Activated T-cell treated with anti-CD3 and anti-CD28 coated beads, Interleukin-2, amount 50 U/mL, for 1 hour (primary cell): Measurements from ENCODE around the gene SEPTIN11.

Experiments used
- DNase-seq: peaks from one replicate; pipeline ENCODE4 v3.0.0-alpha.2; 2020

Gene SEPTIN11

GRCh38 chr4:76981644-76982043 lies 32.1 kb downstream of the SEPTIN11 start:
- DNase-seq = no peak

GRCh38 chr4:76982638-76983584 lies 33.4 kb downstream of the SEPTIN11 start:
- no peak for DNase-seq

GRCh38 chr4:76984127-76984526 lies 34.6 kb downstream of the SEPTIN11 start:
- DNase-seq = no peak

DNA sequence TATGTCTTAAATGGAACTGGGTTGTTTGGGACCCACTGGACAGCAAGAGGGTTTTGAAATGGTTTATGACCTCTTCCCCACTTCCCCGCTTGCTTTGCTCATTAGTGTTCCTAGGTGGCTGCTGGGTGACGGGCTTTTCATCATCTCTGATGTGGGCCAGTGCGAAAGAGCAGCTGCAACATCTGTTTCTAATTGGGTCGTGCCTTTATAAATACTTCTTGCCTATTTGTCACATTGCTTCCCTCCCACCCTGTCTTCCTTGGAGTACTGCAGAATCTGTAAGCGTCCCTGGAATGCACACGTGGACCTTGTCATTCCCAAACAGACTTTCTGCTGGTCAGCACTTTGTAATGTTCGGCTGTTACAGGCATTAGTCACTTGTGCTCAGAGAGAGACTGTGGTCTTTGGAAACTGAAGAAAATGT lies 35.2 kb downstream of the SEPTIN11 start:
- DNase-seq = no peak

GRCh38 chr4:76987153-76987591 lies 37.6 kb downstream of the SEPTIN11 start:
- no peak for DNase-seq

GRCh38 chr4:76987685-76988084 lies 38.1 kb downstream of the SEPTIN11 start:
- no peak for DNase-seq

- DNase-seq = peak; percentile 63
Observed at GRCh38 chr4:76989391-76990061, 40.0 kb downstream of the SEPTIN11 start.

DNA sequence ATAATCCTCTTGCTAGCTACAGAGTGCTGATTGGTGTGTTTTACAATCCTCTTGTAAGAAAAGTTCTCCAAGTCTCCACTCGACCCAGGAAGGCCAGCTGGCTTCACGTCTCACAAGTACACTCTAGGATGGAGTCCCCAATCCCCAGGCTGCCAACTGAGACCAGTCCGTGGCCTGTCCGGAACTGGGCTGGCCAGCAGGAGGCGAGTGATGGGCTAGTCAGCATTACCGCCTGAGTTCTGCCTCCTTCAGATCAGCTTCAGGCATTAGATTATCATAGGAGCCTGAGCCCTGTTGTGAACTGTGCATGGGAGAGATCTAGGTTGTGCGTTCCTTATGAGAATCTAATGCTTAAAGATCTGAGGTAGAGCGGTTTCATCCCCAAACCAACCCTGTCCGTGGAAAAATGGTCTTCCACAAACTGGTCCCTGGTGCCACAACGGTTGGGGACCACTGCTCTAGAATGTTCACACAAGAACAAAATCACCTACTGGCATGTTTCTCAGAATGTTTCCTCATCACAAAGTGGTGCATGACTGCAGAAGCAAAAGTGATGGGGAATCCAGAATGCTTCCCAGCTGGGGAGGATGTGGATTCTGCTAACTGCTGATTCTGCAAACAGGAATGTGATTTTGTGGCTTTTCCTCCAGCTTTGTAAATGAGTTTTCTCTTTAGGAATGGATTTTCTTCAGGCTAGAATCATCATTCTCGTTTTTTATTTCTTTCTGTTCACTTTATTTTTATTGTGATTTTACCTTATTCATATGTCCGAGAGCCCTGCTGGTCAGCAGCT lies 40.9 kb downstream of the SEPTIN11 start:
- no peak for DNase-seq

DNA sequence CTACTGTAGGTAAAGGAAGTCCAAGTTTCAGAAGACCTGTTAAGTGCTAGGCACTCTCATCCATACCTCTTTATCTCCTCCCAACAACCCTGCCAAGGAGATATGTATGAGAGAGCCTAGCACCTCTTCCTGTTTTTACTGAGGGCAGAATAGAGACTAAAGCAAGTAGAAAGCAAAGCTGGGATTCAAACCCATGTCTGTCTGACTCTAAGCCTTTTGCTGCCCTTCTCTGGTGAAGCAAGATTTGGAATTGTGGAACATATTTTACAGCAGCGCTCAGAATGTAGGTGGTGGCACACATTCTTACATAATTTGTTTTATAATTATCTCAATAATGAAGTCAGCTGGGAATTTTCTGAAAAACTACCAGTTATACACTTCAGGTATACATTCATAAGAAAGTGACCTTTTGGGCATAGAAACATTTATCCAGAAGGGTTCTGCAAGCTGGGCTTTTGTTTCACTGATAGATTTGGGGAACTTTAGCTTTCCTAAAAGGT lies 41.7 kb downstream of the SEPTIN11 start:
- DNase-seq = no peak

DNA sequence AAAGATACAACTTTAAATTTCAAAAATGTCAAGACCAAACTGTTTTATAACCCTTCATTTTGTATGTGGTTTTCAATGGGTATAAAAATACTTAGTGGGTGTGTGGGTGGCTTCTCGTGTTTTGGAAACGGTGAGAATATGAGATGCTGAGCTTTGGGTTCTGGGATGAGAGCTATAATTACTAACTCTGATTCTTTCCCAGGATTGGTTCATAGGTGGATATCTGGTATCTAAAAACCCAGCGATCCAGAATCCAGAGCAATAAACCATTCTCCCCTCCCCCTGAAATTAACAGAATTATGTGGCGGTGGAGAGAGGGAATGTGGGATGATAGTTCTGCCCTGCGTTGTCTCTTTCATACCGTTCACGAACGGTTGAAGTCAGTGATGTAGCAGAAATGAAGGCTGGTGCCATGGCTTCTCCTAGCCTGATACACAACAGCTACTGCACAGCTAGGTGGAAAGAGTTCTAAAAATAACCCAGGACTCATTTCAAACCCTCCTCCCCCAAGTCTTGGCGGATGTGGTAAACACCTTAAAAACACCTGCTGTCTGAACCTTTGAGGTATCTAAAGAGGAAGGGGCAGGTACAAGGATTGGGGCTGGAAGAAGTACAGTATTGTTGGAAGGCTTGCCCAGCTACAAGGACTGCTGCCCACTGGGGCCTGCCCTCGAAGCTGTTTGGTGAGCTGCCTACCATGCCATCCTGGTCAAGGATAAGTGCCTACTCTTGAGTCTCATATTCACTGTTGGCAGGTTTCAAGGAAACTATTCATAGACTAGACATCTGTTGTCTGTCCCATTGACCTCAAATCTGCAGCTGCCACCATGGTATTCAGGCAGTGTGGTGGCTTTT lies 44.5 kb downstream of the SEPTIN11 start:
- DNase-seq = peak; percentile 65

DNA sequence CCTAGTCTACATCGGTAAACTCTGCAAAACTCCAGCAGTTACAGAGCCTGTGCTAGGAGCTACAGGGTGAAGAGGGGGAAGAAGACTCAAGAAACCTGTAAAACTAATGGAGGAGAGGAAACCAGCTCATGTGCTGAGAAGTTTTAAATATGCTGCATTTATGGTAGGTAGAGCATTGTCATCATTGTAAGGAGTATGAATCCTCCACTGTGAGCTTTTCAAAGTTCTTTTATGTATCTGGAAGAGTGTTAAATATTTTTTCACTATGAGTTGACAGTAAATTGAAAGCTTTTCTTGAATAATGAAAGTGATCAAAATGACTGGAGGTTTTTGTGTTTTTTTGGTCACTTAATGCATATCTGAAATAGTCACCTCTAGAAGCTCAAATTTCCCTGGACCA lies 46.2 kb downstream of the SEPTIN11 start:
- DNase-seq = no peak

DNA sequence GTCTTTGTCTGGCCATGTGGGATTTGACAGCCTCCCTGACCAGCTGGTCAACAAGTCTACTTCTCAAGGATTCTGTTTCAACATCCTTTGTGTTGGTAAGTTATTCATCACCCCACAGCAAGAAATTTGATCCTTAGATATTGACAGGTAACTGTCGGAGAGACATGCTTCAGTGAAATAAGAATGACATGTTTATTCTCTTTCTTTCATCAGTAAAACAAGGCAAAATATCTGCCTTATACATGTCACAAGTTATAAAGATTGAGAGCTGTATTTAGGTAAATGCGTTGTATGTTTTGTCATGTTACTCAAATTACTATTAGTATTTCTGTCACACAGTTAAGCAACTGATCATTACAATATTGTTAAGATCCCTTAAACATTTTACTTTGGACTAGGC lies 46.9 kb downstream of the SEPTIN11 start:
- DNase-seq = no peak

DNA sequence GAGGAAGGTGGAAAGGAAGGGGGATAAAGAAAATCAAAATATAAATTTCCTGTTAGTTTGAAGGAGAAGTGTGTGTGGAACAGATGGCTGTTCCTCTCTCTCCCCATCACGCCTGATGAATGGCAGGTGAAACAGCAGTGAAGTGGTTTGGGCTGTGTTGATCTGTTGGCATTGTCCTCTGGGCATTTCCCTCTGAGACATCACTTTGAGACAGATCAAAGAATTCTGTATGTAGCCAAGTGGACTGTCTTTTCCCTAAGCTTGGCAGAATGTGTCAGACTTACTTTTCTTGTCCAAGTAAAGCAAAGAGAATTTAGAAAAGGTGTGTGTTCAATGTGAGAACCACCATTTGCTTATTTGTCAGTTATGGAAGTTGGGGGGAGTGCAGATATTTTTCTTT lies 47.5 kb downstream of the SEPTIN11 start:
- DNase-seq = no peak

DNA sequence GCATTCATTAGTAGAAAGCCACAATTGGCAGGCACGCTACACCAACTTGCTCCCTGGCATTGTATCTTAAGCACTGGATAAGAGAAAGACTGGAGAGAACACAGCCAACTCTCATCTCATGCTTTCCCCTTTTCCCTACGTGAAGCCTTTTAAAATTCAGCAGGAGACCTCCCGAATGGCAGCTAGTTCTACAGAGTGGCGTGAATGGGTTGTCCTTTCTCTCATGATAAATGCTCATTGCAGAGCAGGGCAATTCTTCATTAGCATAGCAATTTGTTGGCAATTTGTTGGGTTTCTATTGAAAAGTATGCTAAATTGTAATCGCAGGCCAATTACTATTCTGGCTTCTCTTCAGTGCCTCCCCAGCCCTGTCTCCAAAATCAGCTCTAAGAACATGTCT lies 48.0 kb downstream of the SEPTIN11 start:
- DNase-seq = no peak

- DNase-seq = no peak
Observed at GRCh38 chr4:76998251-76998901, 48.8 kb downstream of the SEPTIN11 start.
